ENCODE results near the gene ARHGAP6. TPM values are rescaled to one million over a fixed set of nuclear protein-coding genes. Genes with fewer than 3 reads are reported as not detected.

The ARHGAP6 gene
- total and polyA plus RNA-seq, 9 of the 15 experiments (the other 6 are each of a cell fraction or from before 2014, with no cell fraction given): 12.5 to 63.6 (median 41.8) TPM

GRCh38 chrX:11704725-11705495, 39.2 kb upstream of the ARHGAP6 start:
- FAIRE-seq (no peak), ATAC-seq (no peak), DNase-seq (ENCODE audit: extremely low read depth in 1 of 4, low spot score in 3 of 4) (no peak)
- H2AFZ ChIP-seq (ENCODE audit: low read depth, low read length): no peak overlapping the region
- H3K79me2 ChIP-seq (ENCODE audit: control insufficient read depth, insufficient read depth, low read length): no peaks in the 10 kb centered on the region
- H3K27me3 ChIP-seq (ENCODE audit: control insufficient read depth in 2 of 2, insufficient read depth in 2 of 2, low read length in 2 of 2): peaks cover 0 to 16% of the 10 kb centered on the region in 2 experiments; a peak in 3 of 5 replicates
- no peak overlapping the region for H3K27ac ChIP-seq (ENCODE audit: extremely low read depth, low read depth, low read length)
- H3K9ac ChIP-seq (ENCODE audit: insufficient read depth in 1 of 2, low read depth in 2 of 2, low read length in 2 of 2): no peak overlapping the region
- in situ Hi-C loops (cut with MboI) (no loop called here), intact Hi-C loops (cut with micrococcal nuclease) (no loop called here)
- TF ChIP-seq CHD4 (IDR thresholded peaks at IDR 0.05; ENCODE audit: insufficient read depth, insufficient replicate concordance, low read depth, low read length, poor library complexity, severe bottlenecking) (no peak), ARID1B (IDR thresholded peaks at IDR 0.05) (no peak), CHD2 (IDR thresholded peaks at IDR 0.05; ENCODE audit: low read depth, low read length) (no peak), HMBOX1 (IDR thresholded peaks at IDR 0.05) (no peak), ZNF23 (CRISPR knock-in tag; IDR thresholded peaks at IDR 0.05) (no peak), ARNT (IDR thresholded peaks at IDR 0.05) (no peak), SAFB2 (IDR thresholded peaks at IDR 0.05; ENCODE audit: borderline replicate concordance, low read depth, low read length, severe bottlenecking) (no peak), WHSC1 (IDR thresholded peaks at IDR 0.05; ENCODE audit: low read length) (no peak)
- H3K36me3 ChIP-seq (ENCODE audit: control insufficient read depth, insufficient read depth, low read length): no peaks in the 10 kb centered on the region
- BruUV-seq (replicated peaks): no TSS peak
- WGBS (ENCODE audit: insufficient coverage, low coverage, missing lambda C conversion rate): 1% methylated on average over 12 of the region's 12 CpGs
- no peaks in the 10 kb centered on the region for H4K20me1 ChIP-seq (replicated peaks; ENCODE audit: control insufficient read depth, insufficient read depth, low read length)
- H3K4me2 ChIP-seq (ENCODE audit: insufficient read depth, low read length): no peak overlapping the region
- no peaks in the 10 kb centered on the region for H3K4me1 ChIP-seq (replicated peaks in 1 of 2; ENCODE audit: control insufficient read depth in 2 of 2, insufficient read depth in 2 of 2, low read length in 2 of 2)
- no peaks in the 10 kb centered on the region for H3K9me1 ChIP-seq (ENCODE audit: control insufficient read depth, insufficient read depth, low read length)
- no peak overlapping the region for H3K4me3 ChIP-seq
- ChIA-PET CTCF (ENCODE audit: low intra/inter-chr PET ratio) (no interaction called here), POLR2A (interaction anchor here (0.6 to 1.0 kb wide), 2 partner anchors 10 to 15 kb away, joined by 3 to 4 read pairs; no protein-coding TSS in a partner anchor)
- H3K9me3 ChIP-seq (replicated peaks; ENCODE audit: control insufficient read depth, insufficient read depth, low read depth, low read length): no peaks in the 10 kb centered on the region
